ENCODE measurements around the gene RPL41. TPM values are rescaled to one million over a fixed set of nuclear protein-coding genes. Genes with fewer than 3 reads are reported as not detected.

The RPL41 gene
- total and polyA plus RNA-seq, 9 of the 15 experiments (the other 6 are each of a cell fraction or from before 2014, with no cell fraction given): 3,403 to 11,276 (median 5,604) TPM

DNA sequence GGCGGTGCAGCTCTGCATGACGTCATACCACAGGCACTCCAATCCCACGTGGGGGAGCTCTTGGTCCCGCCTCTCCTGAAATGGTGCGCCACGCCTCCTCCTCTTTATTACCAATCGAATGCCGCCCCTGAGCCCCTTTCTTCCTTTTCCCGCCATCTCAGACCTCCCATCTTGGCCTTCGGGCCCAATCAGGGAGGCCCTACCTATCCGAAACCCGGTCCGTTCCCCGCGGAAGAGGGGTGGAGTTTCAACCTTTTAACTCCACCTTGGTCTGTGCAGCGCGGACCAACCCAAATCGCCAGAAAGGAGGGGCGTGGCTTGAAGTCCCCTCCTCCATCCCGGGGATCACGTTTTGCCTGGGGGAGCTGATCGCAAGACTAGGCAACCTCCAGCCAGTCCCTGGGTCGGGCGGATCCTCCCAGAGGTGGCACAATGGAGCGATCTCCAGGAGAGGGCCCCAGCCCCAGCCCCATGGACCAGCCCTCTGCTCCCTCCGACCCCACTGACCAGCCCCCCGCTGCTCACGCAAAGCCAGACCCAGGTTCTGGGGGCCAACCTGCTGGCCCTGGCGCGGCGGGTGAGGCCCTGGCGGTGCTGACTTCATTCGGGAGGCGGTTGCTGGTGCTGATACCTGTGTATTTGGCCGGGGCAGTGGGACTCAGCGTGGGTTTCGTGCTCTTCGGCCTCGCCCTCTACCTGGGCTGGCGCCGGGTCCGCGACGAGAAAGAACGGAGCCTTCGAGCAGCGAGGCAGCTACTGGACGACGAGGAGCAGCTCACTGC lies 11.6 kb downstream of the RPL41 start, which contains the start of gene ESYT1 (continued):
- TF ChIP-seq, protein P1, sequence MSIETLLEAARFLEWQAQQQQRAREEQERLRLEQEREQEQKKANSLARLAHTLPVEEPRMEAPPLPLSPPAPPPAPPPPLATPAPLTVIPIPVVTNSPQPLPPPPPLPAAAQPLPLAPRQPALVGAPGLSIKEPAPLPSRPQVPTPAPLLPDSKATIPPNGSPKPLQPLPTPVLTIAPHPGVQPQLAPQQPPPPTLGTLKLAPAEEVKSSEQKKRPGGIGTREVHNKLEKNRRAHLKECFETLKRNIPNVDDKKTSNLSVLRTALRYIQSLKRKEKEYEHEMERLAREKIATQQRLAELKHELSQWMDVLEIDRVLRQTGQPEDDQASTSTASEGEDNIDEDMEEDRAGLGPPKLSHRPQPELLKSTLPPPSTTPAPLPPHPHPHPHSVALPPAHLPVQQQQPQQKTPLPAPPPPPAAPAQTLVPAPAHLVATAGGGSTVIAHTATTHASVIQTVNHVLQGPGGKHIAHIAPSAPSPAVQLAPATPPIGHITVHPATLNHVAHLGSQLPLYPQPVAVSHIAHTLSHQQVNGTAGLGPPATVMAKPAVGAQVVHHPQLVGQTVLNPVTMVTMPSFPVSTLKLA (conservative IDR thresholded peaks at IDR 0.05): peak; percentile 97
- TF ChIP-seq, protein P2, sequence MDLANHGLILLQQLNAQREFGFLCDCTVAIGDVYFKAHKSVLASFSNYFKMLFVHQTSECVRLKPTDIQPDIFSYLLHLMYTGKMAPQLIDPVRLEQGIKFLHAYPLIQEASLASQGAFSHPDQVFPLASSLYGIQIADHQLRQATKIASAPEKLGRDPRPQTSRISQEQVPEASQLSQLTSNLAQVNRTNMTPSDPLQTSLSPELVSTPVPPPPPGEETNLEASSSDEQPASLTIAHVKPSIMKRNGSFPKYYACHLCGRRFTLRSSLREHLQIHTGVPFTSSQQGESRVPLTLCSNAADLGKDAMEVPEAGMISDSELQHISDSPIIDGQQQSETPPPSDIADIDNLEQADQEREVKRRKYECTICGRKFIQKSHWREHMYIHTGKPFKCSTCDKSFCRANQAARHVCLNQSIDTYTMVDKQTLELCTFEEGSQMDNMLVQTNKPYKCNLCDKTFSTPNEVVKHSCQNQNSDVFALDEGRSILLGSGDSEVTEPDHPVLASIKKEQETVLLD (IDR thresholded peaks at IDR 0.05): no peak
- TF ChIP-seq ZBED1 (IDR thresholded peaks at IDR 0.05) (no peak; the same call in 1 of the 2 replicates), ZBTB8A (IDR thresholded peaks at IDR 0.05; ENCODE audit: partially characterized antibody) (no peak), FOXJ2 (tag; IDR thresholded peaks at IDR 0.05) (no peak), TBP (optimal IDR thresholded peaks at IDR 0.05; ENCODE audit: low read depth, low read length) (peak; percentile 70), ZNF134 (CRISPR knock-in tag; conservative IDR thresholded peaks at IDR 0.05) (no peak), NELFE (IDR thresholded peaks at IDR 0.05; ENCODE audit: insufficient read depth, insufficient read length) (no peak)
- TF ChIP-seq, protein P3, sequence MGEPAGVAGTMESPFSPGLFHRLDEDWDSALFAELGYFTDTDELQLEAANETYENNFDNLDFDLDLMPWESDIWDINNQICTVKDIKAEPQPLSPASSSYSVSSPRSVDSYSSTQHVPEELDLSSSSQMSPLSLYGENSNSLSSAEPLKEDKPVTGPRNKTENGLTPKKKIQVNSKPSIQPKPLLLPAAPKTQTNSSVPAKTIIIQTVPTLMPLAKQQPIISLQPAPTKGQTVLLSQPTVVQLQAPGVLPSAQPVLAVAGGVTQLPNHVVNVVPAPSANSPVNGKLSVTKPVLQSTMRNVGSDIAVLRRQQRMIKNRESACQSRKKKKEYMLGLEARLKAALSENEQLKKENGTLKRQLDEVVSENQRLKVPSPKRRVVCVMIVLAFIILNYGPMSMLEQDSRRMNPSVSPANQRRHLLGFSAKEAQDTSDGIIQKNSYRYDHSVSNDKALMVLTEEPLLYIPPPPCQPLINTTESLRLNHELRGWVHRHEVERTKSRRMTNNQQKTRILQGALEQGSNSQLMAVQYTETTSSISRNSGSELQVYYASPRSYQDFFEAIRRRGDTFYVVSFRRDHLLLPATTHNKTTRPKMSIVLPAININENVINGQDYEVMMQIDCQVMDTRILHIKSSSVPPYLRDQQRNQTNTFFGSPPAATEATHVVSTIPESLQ (CRISPR knock-in tag; IDR thresholded peaks at IDR 0.05): peak; percentile 10; the same call in 1 of the 2 replicates
- TF ChIP-seq, protein P4, sequence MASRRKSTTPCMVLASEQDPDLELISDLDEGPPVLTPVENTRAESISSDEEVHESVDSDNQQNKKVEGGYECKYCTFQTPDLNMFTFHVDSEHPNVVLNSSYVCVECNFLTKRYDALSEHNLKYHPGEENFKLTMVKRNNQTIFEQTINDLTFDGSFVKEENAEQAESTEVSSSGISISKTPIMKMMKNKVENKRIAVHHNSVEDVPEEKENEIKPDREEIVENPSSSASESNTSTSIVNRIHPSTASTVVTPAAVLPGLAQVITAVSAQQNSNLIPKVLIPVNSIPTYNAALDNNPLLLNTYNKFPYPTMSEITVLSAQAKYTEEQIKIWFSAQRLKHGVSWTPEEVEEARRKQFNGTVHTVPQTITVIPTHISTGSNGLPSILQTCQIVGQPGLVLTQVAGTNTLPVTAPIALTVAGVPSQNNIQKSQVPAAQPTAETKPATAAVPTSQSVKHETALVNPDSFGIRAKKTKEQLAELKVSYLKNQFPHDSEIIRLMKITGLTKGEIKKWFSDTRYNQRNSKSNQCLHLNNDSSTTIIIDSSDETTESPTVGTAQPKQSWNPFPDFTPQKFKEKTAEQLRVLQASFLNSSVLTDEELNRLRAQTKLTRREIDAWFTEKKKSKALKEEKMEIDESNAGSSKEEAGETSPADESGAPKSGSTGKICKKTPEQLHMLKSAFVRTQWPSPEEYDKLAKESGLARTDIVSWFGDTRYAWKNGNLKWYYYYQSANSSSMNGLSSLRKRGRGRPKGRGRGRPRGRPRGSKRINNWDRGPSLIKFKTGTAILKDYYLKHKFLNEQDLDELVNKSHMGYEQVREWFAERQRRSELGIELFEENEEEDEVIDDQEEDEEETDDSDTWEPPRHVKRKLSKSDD (conservative IDR thresholded peaks at IDR 0.05; ENCODE audit: low read length): no peak
- TF ChIP-seq, protein P5, sequence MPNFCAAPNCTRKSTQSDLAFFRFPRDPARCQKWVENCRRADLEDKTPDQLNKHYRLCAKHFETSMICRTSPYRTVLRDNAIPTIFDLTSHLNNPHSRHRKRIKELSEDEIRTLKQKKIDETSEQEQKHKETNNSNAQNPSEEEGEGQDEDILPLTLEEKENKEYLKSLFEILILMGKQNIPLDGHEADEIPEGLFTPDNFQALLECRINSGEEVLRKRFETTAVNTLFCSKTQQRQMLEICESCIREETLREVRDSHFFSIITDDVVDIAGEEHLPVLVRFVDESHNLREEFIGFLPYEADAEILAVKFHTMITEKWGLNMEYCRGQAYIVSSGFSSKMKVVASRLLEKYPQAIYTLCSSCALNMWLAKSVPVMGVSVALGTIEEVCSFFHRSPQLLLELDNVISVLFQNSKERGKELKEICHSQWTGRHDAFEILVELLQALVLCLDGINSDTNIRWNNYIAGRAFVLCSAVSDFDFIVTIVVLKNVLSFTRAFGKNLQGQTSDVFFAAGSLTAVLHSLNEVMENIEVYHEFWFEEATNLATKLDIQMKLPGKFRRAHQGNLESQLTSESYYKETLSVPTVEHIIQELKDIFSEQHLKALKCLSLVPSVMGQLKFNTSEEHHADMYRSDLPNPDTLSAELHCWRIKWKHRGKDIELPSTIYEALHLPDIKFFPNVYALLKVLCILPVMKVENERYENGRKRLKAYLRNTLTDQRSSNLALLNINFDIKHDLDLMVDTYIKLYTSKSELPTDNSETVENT (CRISPR knock-in tag; IDR thresholded peaks at IDR 0.05): peak; percentile 70; the same call in 1 of the 2 replicates

Data from K562 (cell line).